Neural progenitor cell (in vitro differentiated cells): Measurements from ENCODE around the gene NSD1.

Experiments used
- EZH2 ChIP-seq: fragments of 200-600 bp; sonication (generic); IDR thresholded peaks from 2 replicates; pipeline ENCODE4 v1.6.1; 2017; ENCODE audit warnings: antibody characterized with exemption, mild to moderate bottlenecking, moderate library complexity
- EZH2phosphoT487 ChIP-seq: fragments of 200-600 bp; sonication (generic); IDR thresholded peaks from 2 replicates; pipeline ENCODE4 v1.6.1; 2017; ENCODE audit warnings: antibody characterized with exemption
- TF ChIP-seq, protein P1 (sequence below): fragments of 200-600 bp; sonication (generic); IDR thresholded peaks from 2 replicates; pipeline ENCODE4 v1.5.1; 2017; ENCODE audit warnings: antibody characterized with exemption, mild to moderate bottlenecking

- TF ChIP-seq, protein P1, sequence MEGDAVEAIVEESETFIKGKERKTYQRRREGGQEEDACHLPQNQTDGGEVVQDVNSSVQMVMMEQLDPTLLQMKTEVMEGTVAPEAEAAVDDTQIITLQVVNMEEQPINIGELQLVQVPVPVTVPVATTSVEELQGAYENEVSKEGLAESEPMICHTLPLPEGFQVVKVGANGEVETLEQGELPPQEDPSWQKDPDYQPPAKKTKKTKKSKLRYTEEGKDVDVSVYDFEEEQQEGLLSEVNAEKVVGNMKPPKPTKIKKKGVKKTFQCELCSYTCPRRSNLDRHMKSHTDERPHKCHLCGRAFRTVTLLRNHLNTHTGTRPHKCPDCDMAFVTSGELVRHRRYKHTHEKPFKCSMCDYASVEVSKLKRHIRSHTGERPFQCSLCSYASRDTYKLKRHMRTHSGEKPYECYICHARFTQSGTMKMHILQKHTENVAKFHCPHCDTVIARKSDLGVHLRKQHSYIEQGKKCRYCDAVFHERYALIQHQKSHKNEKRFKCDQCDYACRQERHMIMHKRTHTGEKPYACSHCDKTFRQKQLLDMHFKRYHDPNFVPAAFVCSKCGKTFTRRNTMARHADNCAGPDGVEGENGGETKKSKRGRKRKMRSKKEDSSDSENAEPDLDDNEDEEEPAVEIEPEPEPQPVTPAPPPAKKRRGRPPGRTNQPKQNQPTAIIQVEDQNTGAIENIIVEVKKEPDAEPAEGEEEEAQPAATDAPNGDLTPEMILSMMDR: no peak
- TF ChIP-seq EZH2 (no peak), EZH2phosphoT487 (no peak)
Measured at GRCh38 chr5:177185993-177186392, 52.4 kb downstream of the NSD1 start.
